ENCODE measurements around the gene PITX1. TPM values are rescaled to one million over a fixed set of nuclear protein-coding genes. Genes with fewer than 3 reads are reported as not detected.

PITX1 gene
- total and polyA plus RNA-seq, 4 donors, result 0.02 TPM; not detected in 3

GRCh38 chr5:135030123-135030955 lies 3.7 kb downstream of the PITX1 start:
- Histone ChIP-seq H3K9me3 (ENCODE audit: control insufficient read depth in 4 of 4, low read length in 3 of 4) (peaks cover 0 to 15% (median 5%) of the 10 kb centered on the region in 4 donors), H3K27ac (ENCODE audit: low read depth in 1 of 2, low read length in 2 of 2) (no peak overlapping the region), H3K27me3 (ENCODE audit: control insufficient read depth in 4 of 4, insufficient read depth in 4 of 4, low read length in 3 of 4) (peaks cover 0 to 38% (median 19%) of the 10 kb centered on the region in 4 donors), H3K36me3 (ENCODE audit: control insufficient read depth in 4 of 4, insufficient read depth in 3 of 4, low read depth in 1 of 4, low read length in 3 of 4) (no peaks in the 10 kb centered on the region), H3K4me1 (ENCODE audit: control insufficient read depth in 4 of 4, insufficient read depth in 4 of 4, low read length in 3 of 4) (peaks cover 24 to 34% (median 25%) of the 10 kb centered on the region in 4 donors), H3K4me3 (ENCODE audit: low read depth in 1 of 3, low read length in 3 of 3) (peak overlapping the region; percentile 27 to 70 (median 39)), H3K9ac (ENCODE audit: low read depth in 1 of 2, low read length in 2 of 2) (peak overlapping the region in 1 of 2 donors; percentile 14)
- no peak for DNase-seq (ENCODE audit: low spot score)
- WGBS, result 8% methylated on average over 13 of the region's 13 CpGs
- TF ChIP-seq FOXA2 (IDR thresholded peaks at IDR 0.05) (no peak), HNF4A (conservative IDR thresholded peaks at IDR 0.05) (no peak), YY1 (IDR thresholded peaks at IDR 0.05) (no peak), RXRA (IDR thresholded peaks at IDR 0.05) (no peak), HNF4G (IDR thresholded peaks at IDR 0.05) (no peak), REST (IDR thresholded peaks at IDR 0.05) (no peak), EGR1 (IDR thresholded peaks at IDR 0.05; ENCODE audit: low read depth in 2 of 2) (no peak)

GRCh38 chr5:135029477-135030122 lies 4.4 kb downstream of the PITX1 start:
- H3K4me3 ChIP-seq (ENCODE audit: low read depth in 1 of 3, low read length in 3 of 3), result no peak overlapping the region
- DNase-seq (ENCODE audit: low spot score), result no peak
- H3K9ac ChIP-seq (ENCODE audit: low read depth in 1 of 2, low read length in 2 of 2), result no peak overlapping the region
- H3K27me3 ChIP-seq (ENCODE audit: control insufficient read depth in 4 of 4, insufficient read depth in 4 of 4, low read length in 3 of 4), result peaks cover 0 to 38% (median 15%) of the 10 kb centered on the region in 4 donors
- H3K9me3 ChIP-seq (ENCODE audit: control insufficient read depth in 4 of 4, low read length in 3 of 4), result peaks cover 0 to 15% (median 5%) of the 10 kb centered on the region in 4 donors
- 15% methylated on average over 15 of the region's 15 CpGs for WGBS
- no peaks in the 10 kb centered on the region for H3K36me3 ChIP-seq (ENCODE audit: control insufficient read depth in 4 of 4, insufficient read depth in 3 of 4, low read depth in 1 of 4, low read length in 3 of 4)
- H3K27ac ChIP-seq (ENCODE audit: low read depth in 1 of 2, low read length in 2 of 2), result no peak overlapping the region
- peaks cover 24 to 34% (median 25%) of the 10 kb centered on the region in 4 donors for H3K4me1 ChIP-seq (ENCODE audit: control insufficient read depth in 4 of 4, insufficient read depth in 4 of 4, low read length in 3 of 4)
- TF ChIP-seq REST (IDR thresholded peaks at IDR 0.05) (no peak), ZBTB33 (IDR thresholded peaks at IDR 0.05) (no peak), HNF4A (conservative IDR thresholded peaks at IDR 0.05) (no peak), RXRA (IDR thresholded peaks at IDR 0.05) (no peak), YY1 (IDR thresholded peaks at IDR 0.05) (no peak), EGR1 (IDR thresholded peaks at IDR 0.05; ENCODE audit: low read depth in 2 of 2) (no peak), TAF1 (conservative IDR thresholded peaks at IDR 0.05) (no peak), NR2F2 (IDR thresholded peaks at IDR 0.05) (no peak), MAX (IDR thresholded peaks at IDR 0.05) (no peak), FOXA2 (IDR thresholded peaks at IDR 0.05) (no peak), FOXA1 (IDR thresholded peaks at IDR 0.05) (no peak), HNF4G (IDR thresholded peaks at IDR 0.05) (no peak), RAD21 (IDR thresholded peaks at IDR 0.05) (no peak), JUND (IDR thresholded peaks at IDR 0.05) (no peak), CTCF (IDR thresholded peaks at IDR 0.05; ENCODE audit: low read depth, low read length, missing input control) (no peak), ATF3 (IDR thresholded peaks at IDR 0.05) (no peak), SP1 (IDR thresholded peaks at IDR 0.05) (no peak)

Measured in liver (tissue), 9 donors.